SK-N-SH (cell line): Measurements from ENCODE around the gene NAA38.

Source experiments
- CTCF ChIP-seq: fragments of 200-600 bp; sonication (generic); IDR thresholded peaks from 2 replicates; pipeline ENCODE4 v1.6.1; 2017; ENCODE audit warnings: antibody characterized with exemption, mild to moderate bottlenecking, moderate library complexity
- MAX ChIP-seq: IDR thresholded peaks from 2 replicates; pipeline ENCODE4 v1.4.0; 2012; ENCODE audit warnings: low read depth
- MXI1 ChIP-seq: IDR thresholded peaks from 2 replicates; pipeline ENCODE4 v1.6.1; 2012; ENCODE audit warnings: mild to moderate bottlenecking, low read depth, low read length, improper control_type of control experiment
- RAD21 ChIP-seq: IDR thresholded peaks from 2 replicates; pipeline ENCODE4 v1.6.1; 2012; ENCODE audit warnings: mild to moderate bottlenecking, low read length
- SIN3A ChIP-seq: IDR thresholded peaks from 2 replicates; pipeline ENCODE4 v1.6.1; 2012; ENCODE audit warnings: low read depth, mild to moderate bottlenecking, low read length, moderate library complexity, borderline replicate concordance

GRCh38 chr17:7903154-7904103 is 46.1 kb upstream of the NAA38 start:
- no peak for TF ChIP-seq CTCF
- TF ChIP-seq MAX, result no peak
- no peak for TF ChIP-seq RAD21
- TF ChIP-seq MXI1, result no peak
- no peak for TF ChIP-seq SIN3A
